ENCODE data around the gene TTC39C.

TTC39C gene

DNA sequence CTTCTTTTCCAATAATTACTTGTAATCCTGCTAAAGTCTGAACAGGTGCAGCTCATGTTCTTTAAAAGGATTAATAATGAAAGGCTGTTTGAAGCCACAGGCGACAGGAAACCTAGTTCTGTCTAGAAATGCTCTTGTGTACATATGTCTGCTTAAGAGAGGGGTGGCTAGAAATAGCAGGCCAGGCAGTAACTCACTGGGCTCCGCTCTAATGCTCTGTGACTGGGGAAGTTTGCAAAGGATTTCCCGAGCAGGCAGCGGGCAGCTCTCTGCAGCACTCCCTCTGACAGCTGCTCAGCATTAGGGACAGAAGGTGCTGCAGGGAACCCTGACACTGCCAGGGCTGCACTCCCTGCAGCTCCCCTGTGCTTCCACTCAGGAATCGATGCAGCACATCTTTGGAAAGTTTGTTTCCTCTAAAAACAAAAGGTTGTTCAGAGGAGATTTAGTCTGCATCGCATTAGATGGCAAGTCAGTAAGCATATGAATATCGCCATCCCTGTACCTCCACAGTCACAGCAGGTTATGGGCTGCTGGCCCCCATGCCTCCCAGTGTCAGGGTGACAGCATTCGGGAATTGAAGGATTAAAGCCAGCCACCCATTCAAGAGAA, 33.1 kb upstream of the TTC39C start:
- TF ChIP-seq CTCF (IDR thresholded peaks at IDR 0.05; ENCODE audit: low read depth, low read length), result no peak
- no peak for DNase-seq (ENCODE audit: low read depth in 2 of 2)
- no peak overlapping the region for H3K4me3 ChIP-seq (replicated peaks in 1 of 2; ENCODE audit: low read depth in 2 of 2, low read length in 2 of 2)

DNA sequence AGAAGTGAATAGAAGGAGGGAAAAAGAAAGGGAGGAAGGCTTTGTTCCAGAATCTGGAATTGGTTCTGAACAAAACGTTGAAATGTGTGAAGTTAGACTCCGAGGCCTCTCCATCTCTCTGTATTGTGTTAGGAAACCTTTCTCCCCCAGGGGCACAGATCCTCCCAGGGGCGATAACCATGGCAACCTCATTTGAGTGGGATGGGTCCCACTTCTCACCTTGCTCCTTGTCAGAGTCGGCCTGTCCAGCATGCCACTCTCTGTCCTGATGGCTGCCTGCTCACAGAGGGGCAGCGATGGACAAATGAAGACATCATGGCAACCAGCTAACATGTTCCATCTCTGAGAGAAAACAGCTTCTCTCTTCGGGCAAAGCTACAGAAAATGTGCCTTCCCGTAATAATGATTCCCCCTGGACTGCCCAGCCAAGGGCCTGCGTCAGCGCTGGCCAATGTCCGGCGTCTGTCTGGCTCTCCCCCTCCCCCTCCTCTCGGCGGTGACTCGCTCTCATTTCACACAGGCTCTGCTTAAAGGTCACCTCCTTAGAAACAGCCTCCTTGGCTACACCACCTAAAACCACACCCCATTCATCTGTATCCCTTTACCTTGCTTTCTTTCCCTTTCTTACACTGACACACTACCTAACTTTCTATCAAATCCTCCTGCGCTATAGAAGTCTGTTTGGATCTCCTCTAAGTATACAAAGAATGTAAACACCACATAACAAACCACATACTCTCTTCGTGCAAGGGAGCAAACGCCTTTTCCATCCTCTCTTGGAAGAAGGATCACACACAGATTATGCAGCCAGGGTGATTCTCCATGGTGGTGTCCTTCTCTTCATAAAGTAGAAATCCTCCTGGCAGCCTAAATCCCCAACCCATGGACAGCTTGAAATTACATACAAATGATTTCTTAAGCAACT, 32.1 kb upstream of the TTC39C start:
- no peak for TF ChIP-seq CTCF (IDR thresholded peaks at IDR 0.05; ENCODE audit: low read depth, low read length)
- DNase-seq (ENCODE audit: low read depth in 2 of 2), result peak; percentile 78 to 83
- H3K4me3 ChIP-seq (replicated peaks in 1 of 2; ENCODE audit: low read depth in 2 of 2, low read length in 2 of 2), result no peak overlapping the region

GRCh38 chr18:23983112-23983511, 31.4 kb upstream of the TTC39C start:
- no peak for DNase-seq (ENCODE audit: low read depth in 2 of 2)
- H3K4me3 ChIP-seq (replicated peaks in 1 of 2; ENCODE audit: low read depth in 2 of 2, low read length in 2 of 2), result no peak overlapping the region
- no peak for TF ChIP-seq CTCF (IDR thresholded peaks at IDR 0.05; ENCODE audit: low read depth, low read length)

DNA sequence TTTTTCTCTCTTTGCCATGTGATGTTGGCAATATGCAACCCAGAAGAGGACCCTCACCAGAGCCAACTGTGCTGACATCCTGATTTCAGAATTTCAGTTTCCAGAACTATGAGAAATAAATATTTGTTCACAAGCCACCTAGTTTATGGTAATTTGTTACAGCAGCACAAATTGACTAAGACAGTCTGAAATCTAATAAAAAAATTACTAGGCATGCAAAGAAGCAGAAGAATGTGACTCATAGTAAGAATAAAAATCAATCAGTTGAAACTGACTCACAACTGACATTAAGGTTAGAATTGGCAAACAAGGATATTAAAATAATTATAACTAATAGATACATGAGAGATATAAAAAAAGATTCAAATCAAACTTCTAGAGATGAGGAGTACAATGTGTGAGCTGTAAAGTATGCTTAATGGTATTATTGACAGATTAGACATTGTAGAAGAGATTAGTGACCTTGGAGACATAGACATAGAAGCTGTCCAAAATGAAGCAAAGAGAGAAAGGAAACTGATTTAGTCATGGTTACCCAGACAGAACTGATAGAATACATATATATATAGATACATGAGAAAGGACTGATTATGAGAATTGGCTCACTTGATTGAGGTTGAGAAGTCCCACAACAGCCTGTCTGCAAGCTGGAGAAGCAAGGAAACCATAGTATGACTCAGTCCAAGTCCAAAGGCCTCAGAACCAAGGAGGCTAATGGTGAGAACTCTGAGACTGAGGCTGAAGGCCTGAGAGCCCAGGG, 27.8 kb upstream of the TTC39C start:
- H3K4me3 ChIP-seq (replicated peaks in 1 of 2; ENCODE audit: low read depth in 2 of 2, low read length in 2 of 2), result no peak overlapping the region
- no peak for TF ChIP-seq CTCF (IDR thresholded peaks at IDR 0.05; ENCODE audit: low read depth, low read length)
- DNase-seq (ENCODE audit: low read depth in 2 of 2), result no peak

- no peak for DNase-seq (ENCODE audit: low read depth in 2 of 2)
- no peak overlapping the region for H3K4me3 ChIP-seq (replicated peaks in 1 of 2; ENCODE audit: low read depth in 2 of 2, low read length in 2 of 2)
- no peak for TF ChIP-seq CTCF (IDR thresholded peaks at IDR 0.05; ENCODE audit: low read depth, low read length)
Measured at GRCh38 chr18:23990474-23991410, 23.8 kb upstream of the TTC39C start.
